ENCODE data around the gene NEIL1. TPM values are rescaled to one million over a fixed set of nuclear protein-coding genes. Genes with fewer than 3 reads are reported as not detected.

The NEIL1 gene
- polyA plus RNA-seq, 1 of the 3 experiments (the other 2 are of a cell fraction) = 12.0 TPM

DNA sequence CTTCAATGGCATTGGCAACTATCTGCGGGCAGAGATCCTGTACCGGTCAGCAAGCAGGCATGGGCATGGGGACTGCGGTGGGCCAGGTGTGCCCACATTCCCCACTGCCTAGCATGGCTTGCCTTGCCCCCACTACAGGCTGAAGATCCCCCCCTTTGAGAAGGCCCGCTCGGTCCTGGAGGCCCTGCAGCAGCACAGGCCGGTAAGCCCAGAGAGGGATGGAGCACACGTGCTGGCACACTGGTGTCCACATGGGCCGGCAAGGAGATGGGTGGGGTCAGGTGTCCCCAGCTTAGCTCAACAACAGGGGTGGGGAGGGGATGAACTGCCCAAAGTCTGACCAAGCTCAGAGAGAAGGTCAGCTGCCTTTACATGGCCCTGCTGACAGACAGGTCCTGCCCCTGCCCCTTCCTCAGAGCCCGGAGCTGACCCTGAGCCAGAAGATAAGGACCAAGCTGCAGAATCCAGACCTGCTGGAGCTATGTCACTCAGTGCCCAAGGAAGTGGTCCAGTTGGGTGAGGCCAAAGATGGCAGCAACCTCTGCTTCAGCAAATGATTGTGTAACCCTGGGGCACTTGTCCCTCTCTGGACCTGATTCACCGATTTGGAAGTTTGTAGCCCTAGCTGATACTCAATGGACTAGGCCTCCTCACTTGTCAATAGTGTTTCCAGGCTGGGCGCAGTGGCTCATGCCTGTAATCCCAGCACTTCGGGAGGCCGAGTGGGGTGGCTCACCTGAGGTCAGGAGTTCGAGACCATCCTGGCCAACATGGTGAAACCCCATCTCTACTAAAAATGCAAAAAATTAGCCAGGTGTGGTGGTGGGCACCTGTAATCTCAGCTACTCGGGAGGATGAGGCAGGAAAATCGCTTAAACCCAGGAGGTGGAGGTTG is 5.6 kb downstream of the NEIL1 start:
- DNase-seq = peak; percentile 25
- POLR2A ChIA-PET = interaction anchor here (0.8 to 1.1 kb wide), 2 partner anchors 15 to 16 kb away, joined by 3 to 5 read pairs; no protein-coding TSS in a partner anchor

DNA sequence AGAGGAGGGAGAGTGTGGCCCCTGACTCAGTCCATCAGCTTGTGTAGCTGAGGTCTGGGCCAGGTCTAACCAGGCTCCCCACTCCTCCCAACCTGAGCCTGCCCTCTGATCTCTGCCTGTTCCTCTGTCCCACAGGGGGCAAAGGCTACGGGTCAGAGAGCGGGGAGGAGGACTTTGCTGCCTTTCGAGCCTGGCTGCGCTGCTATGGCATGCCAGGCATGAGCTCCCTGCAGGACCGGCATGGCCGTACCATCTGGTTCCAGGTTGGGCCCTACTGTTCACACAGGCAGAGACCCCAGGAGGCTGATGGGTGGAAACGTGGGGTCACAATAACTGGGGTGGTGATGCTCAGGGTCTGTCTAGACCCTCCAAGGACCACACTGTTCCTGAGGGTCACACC is 6.8 kb downstream of the NEIL1 start:
- CTCF ChIA-PET = interaction anchor here (5.4 kb wide), 1 partner anchor 14 kb away, joined by 29 read pairs; the partner anchor contains the start of gene MAN2C1
- Histone ChIP-seq H3K36me3 (replicated peaks in 1 of 2; ENCODE audit: control insufficient read depth in 1 of 2, insufficient read depth in 2 of 2, low read length in 1 of 2) (peaks cover 0 to 27% of the 10 kb centered on the region in 2 experiments), H3K27ac (ENCODE audit: low read depth in 2 of 2, low read length in 1 of 2) (no peak overlapping the region), H3K27me3 (ENCODE audit: insufficient read depth) (no peaks in the 10 kb centered on the region), H3K4me2 (no peak overlapping the region), H3K9me2 (no peaks in the 10 kb centered on the region), H4K20me1 (ENCODE audit: insufficient read depth) (no peaks in the 10 kb centered on the region), H3K9ac (no peak overlapping the region), H3K9me3 (no peaks in the 10 kb centered on the region), H2AFZ (ENCODE audit: low read depth) (no peak overlapping the region), H3K79me2 (ENCODE audit: insufficient read depth) (no peaks in the 10 kb centered on the region), H3K4me3 (ENCODE audit: low read depth in 2 of 2, low read length in 1 of 2) (no peak overlapping the region), H3F3A (replicated peaks; ENCODE audit: insufficient read depth) (peaks cover 7% of the 10 kb centered on the region), H3K4me1 (ENCODE audit: control insufficient read depth in 1 of 2, insufficient read depth in 2 of 2, low read depth in 1 of 2, low read length in 1 of 2) (peaks cover 0 to 5% of the 10 kb centered on the region in 2 experiments; a peak in 1 of 4 replicates)
- 94% methylated on average over 7 of the region's 7 CpGs for WGBS (ENCODE audit: low lambda C conversion rate)
- no peak for TF ChIP-seq POLR2AphosphoS5 (IDR thresholded peaks at IDR 0.05; ENCODE audit: low read depth, low read length)
- POLR2A ChIA-PET = interaction anchor here (1.1 kb wide), 1 partner anchor 14 kb away, joined by 5 read pairs; no protein-coding TSS in a partner anchor
- no peak for DNase-seq

More for the DNA sequence above, 5.6 kb downstream of the NEIL1 start:
- H3K36me3 ChIP-seq (replicated peaks in 1 of 2; ENCODE audit: control insufficient read depth in 1 of 2, insufficient read depth in 2 of 2, low read length in 1 of 2) = peaks cover 0 to 19% of the 10 kb centered on the region in 2 experiments
- no peak overlapping the region for H3K4me2 ChIP-seq
- H4K20me1 ChIP-seq (ENCODE audit: insufficient read depth) = no peaks in the 10 kb centered on the region
- no peak overlapping the region for H3K27ac ChIP-seq (ENCODE audit: low read depth in 2 of 2, low read length in 1 of 2)
- CTCF ChIA-PET = interaction anchor here (0.5 to 5.4 kb wide), 2 partner anchors 15 to 439 kb away, joined by 3 to 29 read pairs; partner anchors contain the start of gene MAN2C1
- TF ChIP-seq POLR2AphosphoS5 (IDR thresholded peaks at IDR 0.05; ENCODE audit: low read depth, low read length) = no peak
- TF ChIP-seq, protein P1, sequence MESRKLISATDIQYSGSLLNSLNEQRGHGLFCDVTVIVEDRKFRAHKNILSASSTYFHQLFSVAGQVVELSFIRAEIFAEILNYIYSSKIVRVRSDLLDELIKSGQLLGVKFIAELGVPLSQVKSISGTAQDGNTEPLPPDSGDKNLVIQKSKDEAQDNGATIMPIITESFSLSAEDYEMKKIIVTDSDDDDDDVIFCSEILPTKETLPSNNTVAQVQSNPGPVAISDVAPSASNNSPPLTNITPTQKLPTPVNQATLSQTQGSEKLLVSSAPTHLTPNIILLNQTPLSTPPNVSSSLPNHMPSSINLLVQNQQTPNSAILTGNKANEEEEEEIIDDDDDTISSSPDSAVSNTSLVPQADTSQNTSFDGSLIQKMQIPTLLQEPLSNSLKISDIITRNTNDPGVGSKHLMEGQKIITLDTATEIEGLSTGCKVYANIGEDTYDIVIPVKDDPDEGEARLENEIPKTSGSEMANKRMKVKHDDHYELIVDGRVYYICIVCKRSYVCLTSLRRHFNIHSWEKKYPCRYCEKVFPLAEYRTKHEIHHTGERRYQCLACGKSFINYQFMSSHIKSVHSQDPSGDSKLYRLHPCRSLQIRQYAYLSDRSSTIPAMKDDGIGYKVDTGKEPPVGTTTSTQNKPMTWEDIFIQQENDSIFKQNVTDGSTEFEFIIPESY (IDR thresholded peaks at IDR 0.05; ENCODE audit: borderline replicate concordance, low read depth) = no peak
- TF ChIP-seq, protein P2, sequence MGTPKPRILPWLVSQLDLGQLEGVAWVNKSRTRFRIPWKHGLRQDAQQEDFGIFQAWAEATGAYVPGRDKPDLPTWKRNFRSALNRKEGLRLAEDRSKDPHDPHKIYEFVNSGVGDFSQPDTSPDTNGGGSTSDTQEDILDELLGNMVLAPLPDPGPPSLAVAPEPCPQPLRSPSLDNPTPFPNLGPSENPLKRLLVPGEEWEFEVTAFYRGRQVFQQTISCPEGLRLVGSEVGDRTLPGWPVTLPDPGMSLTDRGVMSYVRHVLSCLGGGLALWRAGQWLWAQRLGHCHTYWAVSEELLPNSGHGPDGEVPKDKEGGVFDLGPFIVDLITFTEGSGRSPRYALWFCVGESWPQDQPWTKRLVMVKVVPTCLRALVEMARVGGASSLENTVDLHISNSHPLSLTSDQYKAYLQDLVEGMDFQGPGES (IDR thresholded peaks at IDR 0.05; ENCODE audit: low read depth, low read length) = no peak
- TF ChIP-seq EP300 (IDR thresholded peaks at IDR 0.05; ENCODE audit: borderline replicate concordance in 1 of 2, low read depth in 1 of 2, low read length in 1 of 2) = no peak
- TF ChIP-seq FOSL2 (IDR thresholded peaks at IDR 0.05; ENCODE audit: borderline replicate concordance, low read depth) = no peak
- no peak for TF ChIP-seq RCOR1 (IDR thresholded peaks at IDR 0.05; ENCODE audit: low read length)
- no peak for TF ChIP-seq TCF12 (IDR thresholded peaks at IDR 0.05)
- no peak for TF ChIP-seq SMC3 (IDR thresholded peaks at IDR 0.05; ENCODE audit: low read depth, low read length)
- no peak for TF ChIP-seq SIN3A (IDR thresholded peaks at IDR 0.05; ENCODE audit: borderline replicate concordance, low read depth, low read length)
- no peak for TF ChIP-seq NFIC (IDR thresholded peaks at IDR 0.05; ENCODE audit: borderline replicate concordance)
- H3K4me1 ChIP-seq (ENCODE audit: control insufficient read depth in 1 of 2, insufficient read depth in 2 of 2, low read depth in 1 of 2, low read length in 1 of 2) = peaks cover 0 to 7% of the 10 kb centered on the region in 2 experiments; a peak in 1 of 4 replicates
- H2AFZ ChIP-seq (ENCODE audit: low read depth) = no peak overlapping the region
- no peaks in the 10 kb centered on the region for H3K79me2 ChIP-seq (ENCODE audit: insufficient read depth)
- H3K9me3 ChIP-seq = no peaks in the 10 kb centered on the region
- H3K27me3 ChIP-seq (ENCODE audit: insufficient read depth) = no peaks in the 10 kb centered on the region
- WGBS (ENCODE audit: low lambda C conversion rate) = 93% methylated on average over 10 of the region's 16 CpGs
- H3K9me2 ChIP-seq = no peaks in the 10 kb centered on the region
- H3K9ac ChIP-seq = no peak overlapping the region
- H3K4me3 ChIP-seq (ENCODE audit: low read depth in 2 of 2, low read length in 1 of 2) = no peak overlapping the region
- H3F3A ChIP-seq (replicated peaks; ENCODE audit: insufficient read depth) = peaks cover 7% of the 10 kb centered on the region
